ENCODE measurements around the gene TMC6.
A peak's percentile ranks its signal among the peaks of the same experiment; 100 is the strongest.
"Not testable (repeated sequence)": the region's sequence is repeated elsewhere in the genome, so short reads cannot be mapped to it uniquely, and the experiment has no call there.

TMC6 gene, protein sequence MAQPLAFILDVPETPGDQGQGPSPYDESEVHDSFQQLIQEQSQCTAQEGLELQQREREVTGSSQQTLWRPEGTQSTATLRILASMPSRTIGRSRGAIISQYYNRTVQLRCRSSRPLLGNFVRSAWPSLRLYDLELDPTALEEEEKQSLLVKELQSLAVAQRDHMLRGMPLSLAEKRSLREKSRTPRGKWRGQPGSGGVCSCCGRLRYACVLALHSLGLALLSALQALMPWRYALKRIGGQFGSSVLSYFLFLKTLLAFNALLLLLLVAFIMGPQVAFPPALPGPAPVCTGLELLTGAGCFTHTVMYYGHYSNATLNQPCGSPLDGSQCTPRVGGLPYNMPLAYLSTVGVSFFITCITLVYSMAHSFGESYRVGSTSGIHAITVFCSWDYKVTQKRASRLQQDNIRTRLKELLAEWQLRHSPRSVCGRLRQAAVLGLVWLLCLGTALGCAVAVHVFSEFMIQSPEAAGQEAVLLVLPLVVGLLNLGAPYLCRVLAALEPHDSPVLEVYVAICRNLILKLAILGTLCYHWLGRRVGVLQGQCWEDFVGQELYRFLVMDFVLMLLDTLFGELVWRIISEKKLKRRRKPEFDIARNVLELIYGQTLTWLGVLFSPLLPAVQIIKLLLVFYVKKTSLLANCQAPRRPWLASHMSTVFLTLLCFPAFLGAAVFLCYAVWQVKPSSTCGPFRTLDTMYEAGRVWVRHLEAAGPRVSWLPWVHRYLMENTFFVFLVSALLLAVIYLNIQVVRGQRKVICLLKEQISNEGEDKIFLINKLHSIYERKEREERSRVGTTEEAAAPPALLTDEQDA

DNA sequence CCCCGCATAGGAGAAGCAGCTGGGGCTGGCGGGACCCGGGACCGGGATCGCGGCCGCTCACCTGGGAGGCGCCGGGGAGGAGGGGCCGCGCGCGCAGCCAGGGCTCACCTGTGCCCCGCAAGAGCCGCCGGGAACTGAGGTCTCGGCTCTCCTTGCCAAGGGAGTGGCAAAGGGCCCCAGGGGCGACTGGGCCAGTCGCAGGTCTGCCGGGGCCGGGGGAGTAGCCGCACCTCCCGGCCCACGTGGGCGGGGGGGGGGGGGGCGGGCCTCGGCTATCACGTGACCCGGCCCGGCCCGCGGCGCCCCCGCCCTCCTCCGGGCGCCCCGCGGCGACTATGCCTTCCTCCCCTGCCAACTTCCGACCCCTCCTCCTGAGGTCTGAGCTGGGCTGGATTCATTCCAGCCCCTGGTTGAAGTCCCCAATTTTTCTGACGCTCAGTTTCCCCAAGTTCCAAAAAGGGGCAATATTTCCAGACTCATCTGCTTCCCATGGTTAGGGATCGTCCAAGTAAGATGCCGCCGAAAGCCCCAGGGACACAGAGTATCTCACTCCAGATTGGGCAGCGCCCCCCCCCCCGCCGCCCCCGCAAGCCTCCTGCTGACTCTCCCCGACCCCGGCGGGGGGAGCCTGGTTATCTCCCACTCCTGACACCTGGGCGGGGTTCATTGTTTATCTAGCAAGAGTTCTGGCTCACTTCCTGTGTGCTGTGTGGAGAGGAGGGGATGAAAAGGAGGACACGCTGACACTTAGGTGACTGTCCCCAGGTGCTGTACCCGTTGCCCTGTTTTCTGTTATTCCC, at the start of gene TMC6:
TMC6 (minus strand) TSS at position 205 of the 800 bp plus-strand sequence. CDS start 1,923 bp downstream, outside the sequence.
- DNase-seq: peak in 1 of 2 experiments; percentile 86

DNA sequence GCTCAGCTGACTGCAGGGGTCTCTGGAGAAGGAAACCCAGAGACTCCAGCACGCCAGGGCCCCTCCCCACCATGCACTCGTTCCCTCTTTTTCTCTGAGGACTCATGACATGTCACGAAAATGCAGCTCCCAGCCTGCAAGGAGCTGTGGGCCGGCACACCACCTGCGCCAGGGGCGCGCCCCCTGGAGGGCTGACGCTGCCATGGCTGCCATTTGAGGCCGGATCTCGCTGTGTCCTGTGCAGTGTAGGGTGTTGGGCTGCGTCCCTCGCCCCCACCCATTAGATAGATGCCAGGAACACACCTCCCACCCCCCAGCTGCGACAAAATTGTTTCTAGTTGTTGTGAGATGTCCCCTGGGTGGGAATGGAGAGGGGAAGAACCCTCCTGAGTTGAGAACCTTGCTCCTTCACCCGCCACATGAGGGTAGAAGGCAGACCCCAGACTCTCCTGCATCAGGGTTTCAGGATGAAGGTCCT, 48.0 kb upstream of the TMC6 start:
- peak; percentile 11 to 74 for DNase-seq

- no peak for DNase-seq
Observed at GRCh38 chr17:78175643-78175981, 47.1 kb upstream of the TMC6 start.

DNA sequence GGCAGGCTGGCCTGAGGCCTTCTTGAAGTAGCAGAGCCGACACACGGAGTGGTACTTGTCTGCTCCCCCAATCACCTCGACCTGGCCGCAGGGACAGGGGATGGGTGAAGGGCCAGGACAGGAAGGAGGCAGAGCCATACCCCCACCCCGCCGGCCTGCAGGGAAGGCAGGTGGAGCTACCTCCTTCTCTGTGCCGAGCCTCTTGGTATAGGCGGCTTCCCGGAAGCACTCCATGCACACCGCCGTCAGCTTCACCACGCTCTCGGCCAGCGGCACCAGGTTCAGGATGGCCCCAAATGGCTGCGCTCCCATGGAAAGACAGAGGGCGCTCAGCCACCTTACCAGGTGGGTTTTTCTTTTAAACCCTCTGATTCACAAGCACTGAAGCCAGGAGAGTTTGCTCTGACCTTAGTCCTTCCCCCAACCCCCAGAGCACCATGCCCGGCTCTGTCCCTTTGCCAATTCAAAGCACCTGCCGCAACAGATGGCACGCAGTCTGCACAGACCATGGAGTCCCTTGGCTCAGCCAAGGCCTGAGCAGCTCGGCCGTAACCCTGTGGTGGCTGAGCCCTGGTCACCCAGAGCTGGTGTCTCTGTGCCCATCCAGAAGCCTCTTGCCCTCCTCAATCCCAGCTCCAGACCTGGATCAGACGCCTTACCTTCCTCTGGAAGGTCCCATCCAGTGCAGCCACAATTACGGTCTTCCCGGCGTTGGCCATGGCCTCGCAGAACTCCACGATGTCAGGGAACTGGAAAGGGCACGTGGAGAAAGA, 46.5 kb upstream of the TMC6 start:
- DNase-seq: peak in 1 of 2 experiments; percentile 65

GRCh38 chr17:78174346-78174869, 45.9 kb upstream of the TMC6 start:
- DNase-seq: no peak

DNA sequence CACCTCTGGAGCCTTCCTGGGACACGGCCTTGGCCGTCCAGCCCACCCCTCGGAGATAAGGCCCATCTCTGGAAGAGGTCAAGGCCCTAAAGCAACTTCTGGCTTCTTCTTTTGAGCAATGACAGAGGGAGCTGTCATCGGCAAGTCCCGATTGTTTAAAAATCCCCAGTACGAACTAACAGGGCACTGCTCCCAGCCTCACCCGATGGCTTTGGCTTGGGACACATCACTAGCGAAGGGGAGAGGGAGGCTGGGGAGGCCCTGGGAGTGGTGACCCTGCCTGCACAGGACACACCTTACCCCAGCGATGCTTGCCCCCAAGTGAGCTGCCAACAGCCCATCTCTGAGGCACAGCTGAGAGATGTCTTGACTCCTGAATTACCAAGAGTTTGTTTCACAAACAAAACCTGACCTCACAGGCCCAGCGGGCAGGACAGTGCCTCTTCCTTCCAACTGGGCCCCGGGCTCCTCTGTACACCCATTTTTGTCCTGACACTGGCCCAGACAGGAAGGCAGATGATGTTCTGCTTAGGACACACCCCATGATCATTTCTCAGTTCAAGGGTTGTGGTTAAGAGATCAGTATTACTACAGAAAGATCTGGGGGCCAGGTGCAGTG, 44.7 kb upstream of the TMC6 start:
- no peak for DNase-seq

DNA sequence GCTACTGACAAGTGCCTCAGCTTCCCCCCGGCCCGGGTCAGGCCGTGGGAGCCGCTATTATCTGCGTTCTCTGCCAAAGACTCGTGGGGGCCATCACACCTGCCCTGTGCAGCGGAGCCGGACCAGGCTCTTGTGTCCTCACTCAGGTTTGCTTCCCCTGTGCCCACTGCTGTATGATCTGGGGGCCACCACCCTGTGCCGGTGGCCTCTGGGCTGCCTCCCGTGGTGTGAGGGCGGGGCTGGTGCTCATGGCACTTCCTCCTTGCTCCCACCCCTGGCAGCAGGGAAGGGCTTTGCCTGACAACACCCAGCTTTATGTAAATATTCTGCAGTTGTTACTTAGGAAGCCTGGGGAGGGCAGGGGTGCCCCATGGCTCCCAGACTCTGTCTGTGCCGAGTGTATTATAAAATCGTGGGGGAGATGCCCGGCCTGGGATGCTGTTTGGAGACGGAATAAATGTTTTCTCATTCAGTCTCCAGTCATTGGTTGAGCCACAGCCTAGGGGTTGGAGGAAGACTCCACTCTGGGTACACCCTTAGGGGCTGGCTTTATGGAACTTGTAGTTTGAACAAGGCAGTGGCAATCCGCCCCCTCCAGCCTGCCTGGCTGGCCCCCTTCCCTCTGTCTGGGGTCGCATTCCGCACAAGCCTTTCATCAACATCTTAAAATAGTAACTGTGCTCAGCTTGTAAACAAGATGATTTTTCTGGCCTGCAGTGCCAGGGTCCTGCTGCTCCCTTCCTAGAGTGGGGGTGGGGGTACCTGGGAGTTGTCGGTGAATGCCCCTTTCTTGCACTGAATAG, 43.9 kb upstream of the TMC6 start:
- DNase-seq: peak; percentile 25 to 73

- not testable (repeated sequence) for DNase-seq
Observed at GRCh38 chr17:78171591-78172248, 43.2 kb upstream of the TMC6 start.

GRCh38 chr17:78170692-78171590, 42.4 kb upstream of the TMC6 start:
- no peak for DNase-seq

DNA sequence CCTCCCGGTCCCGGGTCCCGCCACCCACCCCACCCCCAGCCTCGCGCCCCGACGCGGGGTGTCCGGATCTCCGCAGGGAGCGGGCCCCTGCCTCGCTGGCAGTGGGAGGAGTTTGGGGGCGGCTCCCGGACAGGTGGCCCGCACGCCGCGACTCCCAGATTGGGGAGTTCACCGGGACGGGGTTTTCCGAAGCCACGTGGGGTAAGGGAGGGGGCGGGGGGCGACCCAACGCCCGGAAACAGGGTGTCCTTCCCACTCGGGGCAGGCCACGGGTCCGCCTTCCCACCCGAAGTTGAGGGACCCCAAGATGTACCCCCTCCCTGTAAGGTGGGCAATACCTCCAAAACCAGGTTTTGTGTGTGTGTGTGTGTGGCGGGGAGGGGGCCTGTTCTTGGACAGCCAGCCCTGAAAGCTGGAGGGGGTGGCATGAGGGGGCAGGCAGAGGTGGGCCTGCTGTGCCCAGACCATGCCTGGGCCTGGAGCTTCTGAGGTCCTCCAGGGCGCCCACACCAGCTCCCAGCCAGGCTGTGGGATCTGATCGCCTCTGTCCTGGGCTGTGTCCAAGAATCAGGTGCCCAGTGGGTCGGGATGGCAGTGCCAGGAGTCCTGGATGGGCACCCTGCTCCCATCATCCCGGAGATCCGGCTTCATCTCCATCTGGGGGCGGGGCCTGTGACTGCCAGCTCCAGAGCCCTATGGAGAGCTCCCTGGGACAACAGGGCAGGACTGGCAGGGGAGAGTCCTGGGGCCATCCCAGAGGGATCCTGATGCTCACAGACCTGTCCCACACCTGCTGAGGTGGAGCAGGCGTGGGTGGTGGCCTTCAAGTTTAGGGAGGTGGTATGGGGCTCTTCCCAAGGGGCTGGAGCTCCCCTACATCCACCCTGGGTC, 40.6 kb upstream of the TMC6 start:
- peak; percentile 31 to 84 for DNase-seq

DNA sequence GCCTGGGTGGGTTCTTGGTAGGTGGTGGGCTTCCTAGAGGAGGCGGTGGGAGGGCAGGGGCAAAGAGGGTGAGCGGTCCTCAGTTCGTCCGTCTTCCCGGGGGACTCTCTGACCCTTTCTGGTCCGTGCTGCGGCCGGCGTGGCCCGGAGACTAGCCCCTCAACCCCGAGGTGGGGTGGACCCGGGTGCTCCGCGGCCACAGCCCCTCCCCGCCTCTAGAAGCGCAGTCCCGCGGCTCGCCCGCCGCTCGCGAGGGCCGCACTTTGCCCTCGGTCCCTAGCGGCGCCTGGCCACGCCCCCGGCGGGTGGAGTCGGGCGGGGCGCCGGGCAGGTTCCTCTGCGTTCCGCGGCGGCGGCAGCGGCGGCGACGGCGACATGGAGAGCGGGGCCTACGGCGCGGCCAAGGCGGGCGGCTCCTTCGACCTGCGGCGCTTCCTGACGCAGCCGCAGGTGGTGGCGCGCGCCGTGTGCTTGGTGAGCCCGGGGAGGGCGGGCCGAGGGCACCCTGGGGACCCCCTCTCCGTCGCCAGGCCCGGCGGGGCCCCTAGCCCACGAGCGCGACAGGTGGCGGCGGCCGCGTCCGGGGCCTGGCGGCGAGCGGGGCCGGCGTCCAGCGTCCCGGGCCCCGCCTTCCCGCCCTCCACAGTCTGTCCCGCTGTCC, 39.8 kb upstream of the TMC6 start, which contains the start of gene SYNGR2:
SYNGR2 (plus strand) TSS at position 340 of the 661 bp plus-strand sequence; CDS start at position 376, 36 bp downstream.
- DNase-seq: peak; percentile 54 to 92

- peak in 1 of 2 experiments; percentile 25 for DNase-seq
Observed at GRCh38 chr17:78166416-78166815, 37.9 kb upstream of the TMC6 start.

- no peak for DNase-seq
Observed at GRCh38 chr17:78164748-78165607, 36.4 kb upstream of the TMC6 start.

DNA sequence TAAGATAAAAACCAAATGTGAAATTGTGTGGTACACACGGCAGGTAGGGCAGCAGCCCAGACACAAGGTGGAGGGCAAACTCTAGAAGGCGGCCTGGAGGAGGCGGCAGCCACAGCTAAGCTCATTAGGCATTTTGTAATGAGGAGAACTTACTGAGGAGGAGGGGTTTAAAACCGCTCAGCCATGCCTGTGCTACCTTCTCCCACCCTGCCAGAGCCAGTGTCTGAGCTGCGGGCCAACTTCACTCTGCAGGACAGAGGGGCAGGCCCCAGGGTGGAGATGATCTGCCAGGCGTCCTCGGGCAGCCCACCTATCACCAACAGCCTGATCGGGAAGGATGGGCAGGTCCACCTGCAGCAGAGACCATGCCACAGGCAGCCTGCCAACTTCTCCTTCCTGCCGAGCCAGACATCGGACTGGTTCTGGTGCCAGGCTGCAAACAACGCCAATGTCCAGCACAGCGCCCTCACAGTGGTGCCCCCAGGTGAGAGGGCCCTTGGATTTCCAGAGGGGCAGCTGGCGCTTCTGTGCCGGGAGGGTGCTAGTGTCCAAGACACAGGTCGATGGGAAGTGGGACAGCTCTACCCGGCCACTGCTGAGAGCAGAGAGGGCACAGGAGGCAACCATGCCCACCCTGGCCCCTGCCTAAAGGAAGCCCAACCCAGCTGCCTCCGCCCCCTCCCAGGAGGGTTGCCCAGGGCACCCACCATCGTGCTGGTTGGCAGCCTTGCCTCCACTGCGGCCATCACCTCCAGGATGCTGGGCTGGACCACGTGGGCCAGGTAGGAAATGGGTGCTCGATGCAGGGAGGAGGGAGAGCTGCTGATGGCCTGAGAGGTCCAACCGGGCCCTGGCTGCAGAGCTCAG, 35.6 kb upstream of the TMC6 start:
- DNase-seq: no peak

GRCh38 chr17:78159575-78160158, 31.1 kb upstream of the TMC6 start:
- no peak for DNase-seq

Measured in NCI-H526 (cell line).